Stimulated activated CD4-positive, alpha-beta T cell treated with anti-CD3 and anti-CD28 coated beads, TNF-alpha, amount 100 ng/mL, for 4 hours (primary cell): ENCODE measurements around the gene LIPE.
"Not testable (repeated sequence)": the region's sequence is repeated elsewhere in the genome, so short reads cannot be mapped to it uniquely, and the experiment has no call there.

Experiments
- DNase-seq, 3 experiments: peaks; one replicate each; pipeline ENCODE4 v3.0.0-alpha.2; 2020; ENCODE audit warnings: low read depth in 3 of 3

The LIPE gene

GRCh38 chr19:42427313-42427712 lies at the start of gene LIPE:
Gene LIPE (minus strand): TSS chr19:42427388. CDS start chr19:42427149, 239 bp downstream.
- no peak for DNase-seq

GRCh38 chr19:42475366-42475765 lies 48.2 kb upstream of the LIPE start:
- DNase-seq, result no peak

- DNase-seq, result no peak
Measured at GRCh38 chr19:42474743-42475142, 47.6 kb upstream of the LIPE start.

- no peak for DNase-seq
Measured at GRCh38 chr19:42473686-42474085, 46.5 kb upstream of the LIPE start.

GRCh38 chr19:42472402-42473147 lies 45.4 kb upstream of the LIPE start:
- DNase-seq, result no peak

GRCh38 chr19:42471554-42472249 lies 44.5 kb upstream of the LIPE start:
- DNase-seq, result no peak

- no peak for DNase-seq
Measured at GRCh38 chr19:42469311-42470235, 42.4 kb upstream of the LIPE start.

GRCh38 chr19:42468273-42468796 lies 41.1 kb upstream of the LIPE start:
- no peak for DNase-seq

- DNase-seq, result no peak
Measured at GRCh38 chr19:42467183-42467760, 40.1 kb upstream of the LIPE start.

GRCh38 chr19:42466521-42467182 lies 39.5 kb upstream of the LIPE start:
- no peak for DNase-seq

- DNase-seq, result no peak
Measured at GRCh38 chr19:42465827-42466280, 38.7 kb upstream of the LIPE start.

GRCh38 chr19:42461700-42462324 lies 34.6 kb upstream of the LIPE start:
- no peak for DNase-seq

GRCh38 chr19:42461231-42461630 lies 34.0 kb upstream of the LIPE start:
- not testable (repeated sequence) for DNase-seq

- DNase-seq, result no peak
Measured at GRCh38 chr19:42459926-42460325, 32.7 kb upstream of the LIPE start.

GRCh38 chr19:42455621-42456081 lies 28.5 kb upstream of the LIPE start:
- no peak for DNase-seq

- DNase-seq, result no peak
Measured at GRCh38 chr19:42455086-42455485, 27.9 kb upstream of the LIPE start.

GRCh38 chr19:42452590-42452989 lies 25.4 kb upstream of the LIPE start:
- DNase-seq, result no peak

GRCh38 chr19:42450314-42450934 lies 23.2 kb upstream of the LIPE start:
- DNase-seq, result peak; percentile 26 to 67 (median 51)

GRCh38 chr19:42448306-42448705 lies 21.1 kb upstream of the LIPE start:
- DNase-seq, result not testable (repeated sequence)

- no peak for DNase-seq
Measured at GRCh38 chr19:42445948-42446347, 18.8 kb upstream of the LIPE start.
